PFSK-1 (cell line): Measurements from ENCODE around the gene SORCS3.

Source experiments
- FOXP2 ChIP-seq: optimal IDR thresholded peaks from 2 replicates; pipeline ENCODE3; 2011; ENCODE audit warnings: borderline replicate concordance, control low read depth, inconsistent platforms; ENCODE audit not compliant: insufficient read depth; ENCODE audit errors: extremely low read length, extremely low read depth
- POLR2AphosphoS5 ChIP-seq: IDR thresholded peaks from 2 replicates; pipeline ENCODE4 v1.6.1; 2012; ENCODE audit warnings: low read depth, mild to moderate bottlenecking, control low read depth, low read length, moderate library complexity
- REST ChIP-seq, 2 experiments: IDR thresholded peaks; 2 replicates each; pipeline versions ENCODE4 v1.6.1 to v1.8.0; 2011 to 2012; ENCODE audit warnings: low read depth in 2 of 2, low read length in 2 of 2, control low read depth in 1 of 2, inconsistent platforms in 1 of 2, mild to moderate bottlenecking in 1 of 2, moderate library complexity in 1 of 2; ENCODE audit not compliant: insufficient read depth in 1 of 2
- SIN3A ChIP-seq: IDR thresholded peaks from 2 replicates; pipeline ENCODE4 v1.6.1; 2012; ENCODE audit warnings: mild to moderate bottlenecking, low read length, moderate library complexity, borderline replicate concordance; ENCODE audit not compliant: insufficient read depth
- TAF1 ChIP-seq: IDR thresholded peaks from 2 replicates; pipeline ENCODE4 v1.6.1; 2012; ENCODE audit warnings: low read length, control low read depth, borderline replicate concordance; ENCODE audit not compliant: insufficient read depth

SORCS3 gene

DNA sequence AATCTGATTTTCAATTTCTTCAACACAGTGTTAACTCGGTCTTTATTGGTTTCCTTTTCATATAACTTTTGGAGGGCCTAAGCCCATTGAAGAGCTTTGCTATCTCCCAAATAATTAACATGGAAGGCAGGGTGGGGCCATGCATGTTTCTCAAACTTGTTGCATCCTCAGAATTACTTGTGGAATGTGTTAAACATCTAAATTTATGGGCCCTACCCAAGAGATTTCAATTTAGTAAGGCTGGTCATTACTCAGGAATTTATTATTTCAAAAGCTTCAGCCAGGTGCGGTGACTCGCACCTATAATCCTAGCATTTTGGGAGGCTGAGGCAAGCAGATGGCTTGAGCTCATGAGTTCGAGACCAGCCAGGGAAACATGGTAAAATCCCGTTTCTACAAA lies 208.9 kb downstream of the SORCS3 start:
- TF ChIP-seq FOXP2 (no peak), POLR2AphosphoS5 (no peak), REST (IDR thresholded peaks at IDR 0.05; ENCODE audit: insufficient read depth in 1 of 2, low read depth in 2 of 2, low read length in 2 of 2) (no peak), TAF1 (no peak), SIN3A (no peak)

DNA sequence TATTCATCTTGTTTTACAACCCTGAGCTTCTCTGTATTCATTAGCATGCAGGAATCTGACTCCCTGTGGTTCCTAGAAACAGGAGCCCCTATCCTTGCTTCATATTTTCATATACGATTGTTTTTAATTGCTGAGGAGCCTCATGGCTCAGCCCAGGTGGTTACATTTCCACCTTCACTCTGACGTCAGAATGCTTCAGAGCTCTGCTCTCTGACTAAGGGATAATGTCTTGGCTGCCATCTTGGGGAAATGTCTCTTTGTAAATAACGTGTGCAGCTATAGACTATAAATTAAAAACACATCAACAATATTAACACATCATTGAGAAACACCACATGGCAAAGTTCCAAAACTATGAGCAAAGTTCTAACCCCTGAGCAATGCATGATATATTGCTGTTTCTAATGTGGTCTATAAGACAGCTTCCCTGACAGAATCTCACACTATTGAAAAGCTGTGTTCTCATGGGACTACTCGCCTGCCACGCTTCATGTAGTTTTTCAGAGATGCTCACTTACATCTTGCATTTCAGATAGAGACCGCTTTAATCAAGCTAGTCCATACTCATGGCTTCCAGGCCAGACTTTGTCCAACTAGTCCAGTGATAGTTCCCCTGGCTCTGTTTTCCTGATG lies 227.0 kb downstream of the SORCS3 start:
- TF ChIP-seq FOXP2 (no peak), SIN3A (no peak), REST (IDR thresholded peaks at IDR 0.05; ENCODE audit: insufficient read depth in 1 of 2, low read depth in 2 of 2, low read length in 2 of 2) (no peak), POLR2AphosphoS5 (no peak), TAF1 (no peak)

- TF ChIP-seq FOXP2, result no peak
- TF ChIP-seq POLR2AphosphoS5, result no peak
- no peak for TF ChIP-seq SIN3A
- TF ChIP-seq REST (IDR thresholded peaks at IDR 0.05; ENCODE audit: insufficient read depth in 1 of 2, low read depth in 2 of 2, low read length in 2 of 2), result no peak
- no peak for TF ChIP-seq TAF1
Measured at GRCh38 chr10:104872691-104873090, 231.6 kb downstream of the SORCS3 start.

GRCh38 chr10:104873161-104873560 lies 232.1 kb downstream of the SORCS3 start:
- TF ChIP-seq REST (IDR thresholded peaks at IDR 0.05; ENCODE audit: insufficient read depth in 1 of 2, low read depth in 2 of 2, low read length in 2 of 2), result no peak
- TF ChIP-seq POLR2AphosphoS5, result no peak
- no peak for TF ChIP-seq TAF1
- no peak for TF ChIP-seq SIN3A
- no peak for TF ChIP-seq FOXP2
